ENCODE data around the gene DHRS12.

DHRS12 gene

GRCh38 chr13:51772105-51772455 lies 31.9 kb downstream of the DHRS12 start:
- Histone ChIP-seq H3K36me3 (peaks cover 0 to 20% (median 3%) of the 10 kb centered on the region in 11 experiments; a peak in 9 of 22 replicates), H3K4me3 (no peak overlapping the region), H3K9me3 (replicated peaks in 1 of 11) (no peaks in the 10 kb centered on the region), H3K27ac (no peak overlapping the region), H4K20me1 (peaks cover 0 to 8% (median 0%) of the 10 kb centered on the region in 11 experiments; a peak in 2 of 22 replicates), H3K27me3 (no peaks in the 10 kb centered on the region), H3K9ac (no peak overlapping the region), H3K4me2 (no peak overlapping the region), H3K4me1 (no peaks in the 10 kb centered on the region)
- TF ChIP-seq Cebpa-rat (IDR thresholded peaks at IDR 0.05), result no peak

- no peak overlapping the region for H3K27ac ChIP-seq
- no peak overlapping the region for H3K9ac ChIP-seq
- H3K9me3 ChIP-seq (replicated peaks in 1 of 11), result no peaks in the 10 kb centered on the region
- H3K27me3 ChIP-seq, result no peaks in the 10 kb centered on the region
- H3K4me3 ChIP-seq, result no peak overlapping the region
- no peak overlapping the region for H3K4me2 ChIP-seq
- no peak for TF ChIP-seq Cebpa-rat (IDR thresholded peaks at IDR 0.05)
- no peaks in the 10 kb centered on the region for H3K4me1 ChIP-seq
- peaks cover 0 to 8% (median 0%) of the 10 kb centered on the region in 11 experiments; a peak in 2 of 22 replicates for H4K20me1 ChIP-seq
- peaks cover 0 to 25% (median 6%) of the 10 kb centered on the region in 11 experiments; a peak in 11 of 22 replicates for H3K36me3 ChIP-seq
Observed at GRCh38 chr13:51771418-51772104, 32.4 kb downstream of the DHRS12 start.

GRCh38 chr13:51770681-51771417 lies 33.1 kb downstream of the DHRS12 start:
- Histone ChIP-seq H4K20me1 (peaks cover 0 to 8% (median 0%) of the 10 kb centered on the region in 11 experiments; a peak in 2 of 22 replicates), H3K4me1 (no peaks in the 10 kb centered on the region), H3K36me3 (peaks cover 0 to 32% (median 13%) of the 10 kb centered on the region in 11 experiments; a peak in 12 of 22 replicates), H3K27ac (no peak overlapping the region), H3K9me3 (replicated peaks in 1 of 11) (no peaks in the 10 kb centered on the region), H3K9ac (no peak overlapping the region), H3K4me2 (no peak overlapping the region), H3K4me3 (no peak overlapping the region), H3K27me3 (no peaks in the 10 kb centered on the region)
- TF ChIP-seq Cebpa-rat (IDR thresholded peaks at IDR 0.05), result no peak

- no peak overlapping the region for H3K4me3 ChIP-seq
- H3K4me2 ChIP-seq, result no peak overlapping the region
- H3K36me3 ChIP-seq, result peaks cover 0 to 39% (median 15%) of the 10 kb centered on the region in 11 experiments; a peak in 12 of 22 replicates
Observed at GRCh38 chr13:51770160-51770559, 33.8 kb downstream of the DHRS12 start.

GRCh38 chr13:51769455-51770127 lies 34.4 kb downstream of the DHRS12 start:
- TF ChIP-seq Cebpa-rat (IDR thresholded peaks at IDR 0.05), result no peak
- Histone ChIP-seq H3K4me2 (no peak overlapping the region), H3K4me1 (peaks cover 0 to 6% (median 5%) of the 10 kb centered on the region in 10 experiments; a peak in 17 of 20 replicates), H3K36me3 (peaks cover 0 to 45% (median 16%) of the 10 kb centered on the region in 11 experiments; a peak in 12 of 22 replicates), H3K9me3 (replicated peaks in 1 of 11) (no peaks in the 10 kb centered on the region), H4K20me1 (peaks cover 0 to 9% (median 0%) of the 10 kb centered on the region in 11 experiments; a peak in 2 of 22 replicates), H3K4me3 (no peak overlapping the region), H3K27me3 (no peaks in the 10 kb centered on the region), H3K9ac (no peak overlapping the region), H3K27ac (0 out of 22 replicates have a peak overlapping the region, but pooled peaks of 1 of the 11 experiments have one; percentile 6)

More at GRCh38 chr13:51770160-51770559, 33.8 kb downstream of the DHRS12 start:
- Histone ChIP-seq H3K4me1 (peaks cover 0 to under 1% (median 0%) of the 10 kb centered on the region in 10 experiments; a peak in 2 of 20 replicates), H3K9me3 (replicated peaks in 1 of 11) (no peaks in the 10 kb centered on the region), H3K9ac (no peak overlapping the region), H3K27me3 (no peaks in the 10 kb centered on the region), H3K27ac (no peak overlapping the region), H4K20me1 (peaks cover 0 to 8% (median 0%) of the 10 kb centered on the region in 11 experiments; a peak in 2 of 22 replicates)
- TF ChIP-seq Cebpa-rat (IDR thresholded peaks at IDR 0.05), result no peak

- Histone ChIP-seq H3K4me2 (no peak overlapping the region), H3K4me1 (peaks cover 0 to 12% (median 11%) of the 10 kb centered on the region in 10 experiments; a peak in 19 of 20 replicates), H3K27me3 (no peaks in the 10 kb centered on the region), H3K9me3 (replicated peaks in 1 of 11) (no peaks in the 10 kb centered on the region), H4K20me1 (peaks cover 0 to 9% (median 0%) of the 10 kb centered on the region in 11 experiments; a peak in 2 of 22 replicates), H3K4me3 (no peak overlapping the region), H3K9ac (no peak overlapping the region), H3K27ac (no peak overlapping the region), H3K36me3 (peaks cover 0 to 51% (median 16%) of the 10 kb centered on the region in 11 experiments; a peak in 12 of 22 replicates)
- TF ChIP-seq Cebpa-rat (IDR thresholded peaks at IDR 0.05), result no peak
Observed at GRCh38 chr13:51768976-51769375, 35.0 kb downstream of the DHRS12 start.

- Histone ChIP-seq H3K36me3 (peaks cover 0 to 54% (median 16%) of the 10 kb centered on the region in 11 experiments; a peak in 12 of 22 replicates), H3K9ac (no peak overlapping the region), H3K4me1 (peaks cover 0 to 17% (median 15%) of the 10 kb centered on the region in 10 experiments; a peak in 19 of 20 replicates), H3K27ac (no peak overlapping the region), H3K27me3 (no peaks in the 10 kb centered on the region), H3K4me3 (no peak overlapping the region), H3K4me2 (no peak overlapping the region), H3K9me3 (replicated peaks in 1 of 11) (no peaks in the 10 kb centered on the region), H4K20me1 (peaks cover 0 to 9% (median 0%) of the 10 kb centered on the region in 11 experiments; a peak in 2 of 22 replicates)
- no peak for TF ChIP-seq Cebpa-rat (IDR thresholded peaks at IDR 0.05)
Observed at GRCh38 chr13:51768378-51768921, 35.5 kb downstream of the DHRS12 start.

GRCh38 chr13:51767100-51767499 lies 36.9 kb downstream of the DHRS12 start:
- H3K9ac ChIP-seq, result no peak overlapping the region
- no peak overlapping the region for H3K4me2 ChIP-seq
- peaks cover 0 to 9% (median 0%) of the 10 kb centered on the region in 11 experiments; a peak in 2 of 22 replicates for H4K20me1 ChIP-seq
- H3K36me3 ChIP-seq, result peaks cover 0 to 68% (median 27%) of the 10 kb centered on the region in 11 experiments; a peak in 17 of 22 replicates
- no peak overlapping the region for H3K4me3 ChIP-seq
- no peak for TF ChIP-seq Cebpa-rat (IDR thresholded peaks at IDR 0.05)
- no peak overlapping the region for H3K27ac ChIP-seq
- no peaks in the 10 kb centered on the region for H3K27me3 ChIP-seq
- no peaks in the 10 kb centered on the region for H3K9me3 ChIP-seq (replicated peaks in 1 of 11)
- H3K4me1 ChIP-seq, result peaks cover 0 to 18% (median 16%) of the 10 kb centered on the region in 10 experiments; a peak in 19 of 20 replicates

All from BLaER1 treated with 17β-estradiol and CSF1 and Interleukin-3, amounts not matched to agents 10 nM and 100 nM (cell line).